Measurements from ENCODE around the gene TXNDC16. TPM values are rescaled to one million over a fixed set of nuclear protein-coding genes. Genes with fewer than 3 reads are reported as not detected.
A peak's percentile ranks its signal among the peaks of the same experiment; 100 is the strongest.
"Not testable (repeated sequence)": the region's sequence is repeated elsewhere in the genome, so short reads cannot be mapped to it uniquely, and the experiment has no call there.

TXNDC16 gene
- total RNA-seq, 2 donors from 2014 or later = 8.0 to 8.3 TPM

DNA sequence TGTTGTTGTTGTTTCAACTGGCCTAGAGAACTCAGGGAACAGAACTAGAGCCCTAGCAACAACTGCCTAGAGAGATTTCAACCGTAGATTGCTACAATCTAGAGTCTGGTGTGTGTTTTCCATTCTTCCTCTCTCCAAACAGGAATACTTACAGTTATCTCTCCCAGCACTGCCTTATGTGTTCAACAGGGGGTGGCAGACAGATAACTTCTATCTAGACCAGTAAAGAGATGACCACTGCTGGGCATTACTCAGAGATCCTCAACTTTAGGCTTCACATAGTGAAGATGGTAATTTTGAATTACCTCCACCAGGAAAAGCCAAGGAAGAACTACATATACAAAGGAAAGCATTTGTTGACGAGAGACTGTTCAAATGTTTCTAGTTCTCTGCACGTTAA lies 4.8 kb downstream of the TXNDC16 start:
- intact Hi-C loops (cut with DNase I, micrococcal nuclease) = no loop called here
- ATAC-seq = no peak
- DNase-seq = no peak

DNA sequence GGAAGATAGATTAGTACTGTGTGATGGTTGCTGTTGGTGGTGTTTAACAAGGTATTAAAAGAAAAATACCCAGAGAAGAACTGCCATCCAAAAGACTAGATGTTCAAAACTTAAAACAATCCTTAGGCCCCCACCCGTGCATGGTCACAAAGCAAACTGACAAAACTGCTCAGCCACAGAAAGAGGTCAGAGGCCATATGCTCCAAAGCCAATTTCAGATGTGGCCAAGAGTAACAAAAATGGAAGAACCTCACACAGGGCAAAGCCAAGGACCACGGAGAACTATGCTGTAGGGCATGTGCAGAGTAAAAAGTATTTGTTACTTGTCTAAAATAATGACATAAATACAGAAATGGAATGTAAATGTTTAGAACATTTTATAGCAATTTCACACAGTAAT lies 5.3 kb downstream of the TXNDC16 start:
- DNase-seq = no peak
- ATAC-seq = no peak
- intact Hi-C loops (cut with DNase I, micrococcal nuclease) = no loop called here

DNA sequence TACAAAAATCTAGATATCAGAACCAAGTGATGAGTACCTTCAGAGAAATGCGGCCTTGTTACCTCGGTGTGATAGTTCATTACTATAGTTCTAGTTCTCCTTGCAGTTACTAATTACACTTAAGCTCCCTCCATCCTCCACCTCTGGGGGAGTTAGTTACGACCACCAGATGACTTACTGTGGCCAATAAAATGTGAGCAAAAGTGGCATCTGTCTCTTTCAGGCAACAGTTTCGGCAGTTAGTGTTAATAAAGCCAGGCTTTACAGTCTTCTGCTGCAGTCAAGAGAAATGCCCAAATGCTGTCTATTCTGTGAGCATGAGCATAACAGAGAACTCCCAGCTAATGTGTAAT lies 6.0 kb downstream of the TXNDC16 start:
- intact Hi-C loops (cut with DNase I, micrococcal nuclease) = no loop called here
- no peak for DNase-seq
- ATAC-seq = no peak

DNA sequence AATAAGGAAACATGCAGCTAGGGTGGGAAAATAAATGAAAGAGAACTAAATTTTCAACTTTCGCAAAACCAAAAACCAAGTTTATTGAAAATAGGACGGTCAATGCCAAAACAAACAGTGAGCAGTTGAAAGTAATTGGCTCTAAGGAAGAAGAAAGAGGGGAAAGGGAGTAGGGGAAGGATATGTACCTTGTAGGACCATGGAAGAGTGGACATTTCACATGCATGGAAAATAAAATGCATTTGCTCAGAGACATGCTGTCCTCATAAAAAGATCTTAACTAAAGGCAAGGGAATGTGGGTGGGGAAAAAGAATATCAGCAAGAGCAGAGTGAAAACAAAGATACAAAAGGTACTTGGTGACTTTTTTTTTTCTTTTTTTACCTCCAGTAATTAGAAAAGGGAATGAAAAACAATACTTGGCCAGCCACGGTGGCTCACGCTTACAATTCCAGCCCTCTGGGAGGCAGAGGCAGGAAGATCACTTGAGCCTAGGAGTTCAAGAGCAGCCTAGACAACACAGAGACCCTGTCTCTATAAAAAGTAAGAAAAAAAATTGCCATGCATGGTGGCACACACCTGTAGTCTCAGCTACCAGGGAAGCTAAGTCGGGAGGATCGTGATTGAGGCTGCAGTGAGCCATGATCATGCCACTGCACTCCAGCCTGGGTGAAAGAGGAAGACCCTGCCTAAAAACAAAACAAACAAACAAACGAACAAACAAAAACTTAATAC lies 6.6 kb downstream of the TXNDC16 start:
- no peak for ATAC-seq
- DNase-seq = no peak
- intact Hi-C loops (cut with DNase I, micrococcal nuclease) = no loop called here

DNA sequence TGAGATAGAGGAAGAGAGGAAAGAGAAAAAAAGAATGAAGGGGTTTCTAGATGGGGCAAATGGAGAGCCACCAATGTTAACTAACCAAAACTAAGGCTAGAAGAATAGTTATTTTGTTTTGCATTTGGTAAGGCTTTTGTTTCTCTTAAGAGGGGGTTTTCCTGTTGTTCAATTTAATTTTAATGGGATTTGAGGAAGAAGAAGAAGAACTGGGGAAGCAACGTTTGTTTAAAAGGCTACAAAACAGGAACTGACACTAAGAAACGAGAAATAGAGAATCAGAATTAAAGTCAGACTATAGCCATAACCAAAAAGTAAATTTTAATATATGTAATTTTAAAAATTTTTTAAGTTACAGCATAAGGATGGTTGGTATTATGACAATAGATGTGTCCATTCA lies 13.7 kb downstream of the TXNDC16 start:
- ATAC-seq = no peak
- no peak for DNase-seq
- intact Hi-C loops (cut with DNase I, micrococcal nuclease) = no loop called here

DNA sequence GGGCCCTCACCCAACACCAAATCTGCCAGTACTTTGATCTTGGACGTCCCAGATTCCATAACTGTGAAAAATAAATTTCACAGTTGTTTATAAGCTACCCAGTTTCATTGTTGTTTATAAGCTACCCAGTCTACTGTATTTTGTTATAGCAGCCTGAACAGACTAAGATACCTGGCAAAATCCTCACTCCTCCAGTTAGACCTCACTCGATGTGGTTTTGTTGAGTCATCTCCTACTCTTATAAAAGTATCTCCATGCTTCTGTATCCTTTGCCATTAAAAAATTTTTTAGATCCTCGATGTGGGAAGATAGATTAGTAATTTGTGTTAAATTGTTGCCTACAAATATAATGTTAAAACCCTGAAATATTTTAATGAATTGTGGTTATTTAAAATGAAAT lies 16.0 kb downstream of the TXNDC16 start:
- no peak for DNase-seq
- intact Hi-C loops (cut with DNase I, micrococcal nuclease) = no loop called here
- ATAC-seq = no peak

DNA sequence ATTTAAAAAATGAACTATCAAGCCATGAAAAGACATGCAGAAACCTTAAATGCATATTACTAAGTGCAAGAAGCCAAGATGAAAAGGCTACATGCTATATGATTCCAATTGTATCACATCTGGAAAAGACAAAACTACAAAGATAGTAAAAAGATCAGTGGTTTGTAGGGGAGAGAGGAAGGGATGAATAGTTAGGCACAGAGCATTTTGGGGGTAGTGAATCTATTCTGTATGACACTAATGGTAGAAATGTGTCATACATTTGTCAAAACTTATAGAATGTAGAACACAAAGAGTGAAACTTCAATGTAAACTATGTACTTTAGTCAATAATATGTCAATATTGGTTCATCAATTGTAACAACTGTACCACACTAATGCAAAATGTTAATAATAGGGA lies 20.8 kb downstream of the TXNDC16 start:
- ATAC-seq (no peak), DNase-seq (no peak)
- intact Hi-C loops (cut with DNase I, micrococcal nuclease) = no loop called here

DNA sequence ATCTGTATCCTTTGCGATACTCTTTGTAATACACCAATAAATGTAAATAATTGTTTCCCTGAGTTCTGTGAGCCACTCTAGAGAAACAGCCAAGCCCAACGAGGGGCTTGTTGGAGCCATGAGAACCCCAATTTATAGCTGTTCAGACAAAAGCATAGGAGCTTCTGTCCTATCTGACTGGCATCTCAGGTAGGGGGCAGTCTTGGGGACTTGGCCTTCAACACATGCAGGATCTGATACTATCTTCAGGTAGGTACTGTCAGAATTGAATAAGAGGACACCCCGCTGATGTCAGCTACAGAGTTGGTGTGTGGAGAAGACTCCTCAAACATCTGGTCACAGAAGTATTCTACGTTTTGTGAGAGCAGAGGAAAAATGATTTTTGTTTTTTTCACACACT lies 25.3 kb downstream of the TXNDC16 start:
- DNase-seq = no peak
- ATAC-seq = no peak
- intact Hi-C loops (cut with DNase I, micrococcal nuclease) = no loop called here

DNA sequence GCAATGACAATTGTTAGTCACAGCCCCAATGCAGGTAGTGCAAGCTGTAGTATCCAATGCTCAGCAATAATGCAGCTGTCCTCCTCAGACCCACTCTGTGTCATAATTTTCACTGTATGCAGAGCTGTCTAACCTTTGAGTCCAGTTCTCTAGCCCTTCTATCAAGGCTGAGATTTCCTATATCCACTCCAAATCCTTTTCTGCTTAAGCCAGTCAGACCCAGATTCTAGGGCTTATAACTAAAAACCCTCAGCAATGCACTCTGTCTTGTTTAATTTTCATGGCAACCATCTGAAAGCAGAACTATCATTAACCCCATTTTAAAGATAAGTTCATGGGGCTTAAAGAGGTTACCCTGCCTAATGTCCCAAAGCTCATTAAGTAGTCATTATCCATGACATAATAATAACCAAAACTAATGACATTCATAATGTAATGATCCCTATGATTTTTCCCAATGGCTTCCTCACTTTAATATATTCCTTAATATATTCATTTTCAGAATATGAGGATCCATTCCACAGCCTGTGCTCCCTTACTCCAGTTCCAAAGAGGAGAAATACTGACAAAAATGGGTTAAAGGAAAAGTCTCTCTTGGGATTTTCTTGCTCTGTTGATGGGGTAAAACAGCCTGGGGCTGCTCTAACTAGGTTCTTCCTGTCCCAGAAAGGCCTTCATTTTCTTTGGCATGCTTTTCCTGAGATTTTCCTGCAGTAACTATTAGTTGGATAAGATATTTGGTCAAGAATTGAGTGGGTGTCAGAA lies 29.5 kb downstream of the TXNDC16 start:
- peak; percentile 50 for ATAC-seq
- DNase-seq = no peak
- intact Hi-C loops (cut with DNase I, micrococcal nuclease) = no loop called here

DNA sequence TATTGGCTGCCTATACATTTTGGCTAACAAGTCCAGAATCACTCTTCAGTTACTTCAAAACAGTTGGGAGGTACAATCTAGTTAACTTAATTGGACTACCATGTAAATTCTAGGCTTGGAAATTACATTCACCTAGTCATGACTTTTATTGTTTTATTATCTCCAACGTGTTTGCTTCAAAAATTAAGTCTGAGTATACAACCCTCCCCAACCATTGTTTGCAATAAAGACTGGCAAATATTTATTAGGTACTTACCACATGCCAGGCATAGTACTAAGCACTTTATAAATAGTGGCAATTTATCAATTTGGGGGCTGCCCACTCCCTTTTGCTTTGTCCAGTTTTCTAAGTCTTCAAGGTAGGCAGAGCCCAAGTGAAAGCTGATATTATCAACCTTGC lies 30.3 kb downstream of the TXNDC16 start:
- ATAC-seq (peak; percentile 77), DNase-seq (no peak)
- intact Hi-C loops (cut with DNase I, micrococcal nuclease) = no loop called here

DNA sequence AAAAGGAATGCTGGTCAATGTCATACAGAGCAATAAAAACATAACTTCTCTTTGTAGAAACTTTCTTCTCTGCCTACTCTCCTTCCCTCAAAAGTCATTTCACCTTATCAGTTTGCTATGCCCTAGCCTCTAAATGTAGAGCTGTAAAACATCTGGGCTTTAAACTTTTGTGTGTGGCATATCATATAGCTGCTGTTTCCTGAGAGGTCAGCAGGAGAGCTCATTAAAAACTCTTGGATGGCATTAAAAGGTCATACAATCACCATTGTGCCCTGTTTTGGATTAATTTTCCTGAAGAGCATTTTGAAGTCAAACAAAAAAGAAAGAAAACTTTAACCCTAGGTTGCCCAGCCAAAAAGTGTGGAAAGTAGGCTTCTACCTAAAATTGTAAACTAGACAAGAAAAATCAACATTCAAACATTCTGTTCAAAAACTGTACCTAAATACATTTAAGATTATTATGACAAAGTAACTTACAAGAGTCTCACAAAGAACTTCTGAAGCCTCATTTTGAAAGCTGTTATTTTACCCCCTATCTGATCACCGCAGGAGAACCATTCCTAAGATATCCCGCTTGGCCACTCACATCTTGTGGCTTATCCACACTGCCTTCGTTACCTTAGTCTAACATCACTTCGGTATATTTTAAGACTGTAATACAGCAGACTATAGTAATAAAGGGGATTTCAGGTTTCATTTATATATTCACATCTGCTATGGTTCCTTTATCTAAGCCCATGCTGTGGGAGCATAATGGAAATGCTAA lies 38.1 kb downstream of the TXNDC16 start:
- ATAC-seq (peak; percentile 73), DNase-seq (no peak)
- intact Hi-C loops (cut with DNase I, micrococcal nuclease) = no loop called here

DNA sequence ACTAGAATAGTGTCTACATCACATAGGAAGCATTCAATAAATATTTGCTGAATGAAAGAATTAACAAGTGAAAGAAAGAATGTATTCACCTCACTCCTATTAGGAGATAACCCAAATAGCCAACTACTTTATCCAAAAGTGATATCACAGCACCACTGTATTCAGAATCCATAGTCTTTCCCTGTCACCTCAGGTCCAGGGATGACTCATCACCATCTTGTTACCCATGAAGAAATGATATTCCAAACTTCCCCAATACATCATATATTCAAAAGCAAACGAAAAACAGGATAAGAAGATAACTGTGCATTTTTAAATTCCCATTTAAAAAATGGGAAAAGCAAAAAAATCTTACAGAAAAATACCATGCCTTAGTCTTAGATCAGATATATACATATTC lies 39.1 kb downstream of the TXNDC16 start:
- intact Hi-C loops (cut with DNase I, micrococcal nuclease) = no loop called here
- DNase-seq = no peak
- no peak for ATAC-seq

DNA sequence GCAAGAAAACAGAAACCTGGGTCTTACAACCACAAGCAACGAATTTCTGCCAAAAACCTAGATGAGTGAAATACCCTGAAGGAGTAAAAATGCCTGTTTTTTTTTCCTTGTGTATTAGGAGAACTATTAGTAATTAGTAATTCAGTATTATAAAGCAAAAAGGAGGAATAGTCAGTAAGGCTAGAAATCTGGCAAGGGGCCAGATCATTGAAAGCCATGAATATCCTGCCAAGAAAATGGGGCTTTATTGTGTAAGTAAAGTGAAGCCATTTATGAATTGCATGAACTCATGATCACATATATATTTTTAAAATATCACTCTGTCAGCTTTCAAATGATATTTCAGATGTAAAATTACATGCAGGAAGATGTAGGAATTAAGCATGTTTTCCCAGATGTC lies 57.9 kb downstream of the TXNDC16 start:
- DNase-seq (no peak), ATAC-seq (no peak)
- intact Hi-C loops (cut with DNase I, micrococcal nuclease) = no loop called here

DNA sequence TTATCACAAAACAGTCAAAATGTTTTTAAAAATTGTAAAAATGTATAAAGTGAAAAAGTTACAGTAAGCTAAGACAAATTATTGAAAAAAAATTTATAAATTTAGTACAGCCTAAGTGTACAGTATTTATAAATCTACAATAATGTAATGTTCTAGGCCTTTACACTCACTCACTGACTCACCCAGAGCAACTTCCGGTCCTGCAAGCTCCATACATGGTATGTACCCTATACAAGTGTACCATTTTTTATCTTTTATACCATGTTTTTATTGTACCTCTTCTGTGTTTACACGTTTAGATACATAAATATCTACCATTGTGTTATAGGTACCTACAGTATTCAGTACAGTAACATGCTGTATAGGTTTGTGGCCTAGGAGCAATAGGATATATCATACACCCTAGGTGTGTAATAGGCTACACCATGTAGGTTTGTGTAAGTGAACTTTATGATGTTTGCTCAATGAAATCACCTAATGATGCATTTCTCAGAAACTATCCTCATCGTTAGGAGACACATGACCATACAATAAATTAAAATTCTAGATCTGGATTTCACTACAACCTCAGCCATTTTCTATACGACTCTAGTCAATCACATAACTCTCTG lies 66.8 kb downstream of the TXNDC16 start:
- ATAC-seq = peak; percentile 70
- DNase-seq = no peak
- intact Hi-C loops (cut with DNase I, micrococcal nuclease) = no loop called here

DNA sequence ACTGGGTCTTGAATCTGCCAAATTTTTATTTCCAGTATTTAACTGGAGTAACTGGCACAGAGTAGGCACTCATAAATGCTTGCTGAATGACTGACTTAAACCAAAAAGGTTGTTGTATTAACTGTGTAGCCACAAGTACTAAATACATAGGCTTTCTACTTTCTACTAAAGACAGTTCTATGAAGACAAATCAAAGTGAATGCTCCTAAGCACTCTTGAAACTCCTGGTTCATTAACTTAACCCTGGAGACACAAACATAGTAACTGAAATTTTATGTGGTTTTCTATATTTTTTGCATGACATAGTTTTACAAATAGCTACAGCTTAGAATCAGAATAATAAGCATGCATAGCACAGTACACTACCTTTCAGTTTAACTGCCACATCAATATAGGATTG lies 70.4 kb downstream of the TXNDC16 start:
- intact Hi-C loops (cut with DNase I, micrococcal nuclease) = no loop called here
- DNase-seq = no peak
- ATAC-seq = no peak

DNA sequence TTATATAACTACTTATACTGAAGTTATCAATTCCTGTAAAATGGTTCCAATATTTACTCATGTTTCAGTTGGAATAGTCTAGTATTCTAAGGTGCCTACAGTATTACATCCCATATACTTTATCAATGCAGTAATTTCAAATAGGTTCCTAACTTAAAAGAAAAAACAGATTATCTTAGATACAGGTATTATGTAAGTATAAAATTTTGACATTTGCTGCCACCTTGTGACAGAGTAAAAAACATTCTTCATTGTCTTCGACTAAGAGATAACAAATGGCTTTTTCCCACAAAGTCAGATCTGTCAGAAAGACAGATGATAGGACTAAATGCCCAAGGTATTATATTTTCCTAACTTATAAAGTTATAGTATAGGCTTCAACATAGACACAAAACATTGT lies 78.7 kb downstream of the TXNDC16 start:
- ATAC-seq = peak; percentile 75
- intact Hi-C loops (cut with DNase I, micrococcal nuclease) = loop anchor here in 1 of 2 donors (5.0 kb wide), 1 partner anchor 171 kb away; no protein-coding TSS in a partner anchor
- no peak for DNase-seq

DNA sequence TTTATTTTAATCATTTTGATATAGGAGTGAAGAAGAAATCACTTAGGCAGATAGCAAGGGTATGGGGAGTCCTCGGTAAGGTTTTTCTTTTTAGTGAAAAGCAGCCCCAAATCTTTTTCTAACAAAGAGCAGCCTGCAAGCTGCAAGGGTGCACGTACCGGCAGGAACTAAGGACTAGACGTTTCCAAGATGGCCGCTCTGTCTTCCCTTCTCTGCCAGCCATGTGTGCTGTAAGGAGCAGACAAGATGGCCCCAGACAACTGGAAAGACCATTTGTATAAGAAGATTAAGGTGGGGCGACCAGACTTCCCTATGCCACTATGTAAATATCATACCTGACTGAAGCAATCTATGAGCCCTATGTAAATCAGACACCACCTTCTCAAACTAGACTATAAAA lies 79.6 kb downstream of the TXNDC16 start:
- DNase-seq = no peak
- ATAC-seq = peak; percentile 74
- intact Hi-C loops (cut with DNase I, micrococcal nuclease) = loop anchor here in 1 of 2 donors (5.0 kb wide), 1 partner anchor 170 kb away; no protein-coding TSS in a partner anchor

DNA sequence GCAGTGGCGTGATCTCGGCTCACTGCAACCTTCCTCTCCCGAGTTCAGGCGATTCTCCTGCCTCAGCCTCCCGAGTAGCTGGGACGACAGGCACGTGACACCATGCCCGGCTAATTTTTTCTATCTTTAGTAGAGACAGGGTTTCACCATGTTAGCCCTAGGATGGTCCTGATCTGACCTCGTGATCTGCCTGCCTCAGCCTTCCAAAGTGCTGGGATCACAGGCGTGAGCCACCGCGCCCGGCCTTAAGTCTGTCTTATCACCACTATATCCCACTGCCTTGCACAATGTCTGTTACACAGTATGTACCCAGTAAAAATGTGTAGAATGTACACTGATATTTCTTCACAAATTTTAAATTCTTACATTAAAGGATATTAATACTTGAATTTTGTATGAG lies 80.1 kb downstream of the TXNDC16 start:
- not testable (repeated sequence) for DNase-seq, ATAC-seq
- intact Hi-C loops (cut with DNase I, micrococcal nuclease) = loop anchor here in 1 of 2 donors (5.0 kb wide), 1 partner anchor 170 kb away; no protein-coding TSS in a partner anchor

DNA sequence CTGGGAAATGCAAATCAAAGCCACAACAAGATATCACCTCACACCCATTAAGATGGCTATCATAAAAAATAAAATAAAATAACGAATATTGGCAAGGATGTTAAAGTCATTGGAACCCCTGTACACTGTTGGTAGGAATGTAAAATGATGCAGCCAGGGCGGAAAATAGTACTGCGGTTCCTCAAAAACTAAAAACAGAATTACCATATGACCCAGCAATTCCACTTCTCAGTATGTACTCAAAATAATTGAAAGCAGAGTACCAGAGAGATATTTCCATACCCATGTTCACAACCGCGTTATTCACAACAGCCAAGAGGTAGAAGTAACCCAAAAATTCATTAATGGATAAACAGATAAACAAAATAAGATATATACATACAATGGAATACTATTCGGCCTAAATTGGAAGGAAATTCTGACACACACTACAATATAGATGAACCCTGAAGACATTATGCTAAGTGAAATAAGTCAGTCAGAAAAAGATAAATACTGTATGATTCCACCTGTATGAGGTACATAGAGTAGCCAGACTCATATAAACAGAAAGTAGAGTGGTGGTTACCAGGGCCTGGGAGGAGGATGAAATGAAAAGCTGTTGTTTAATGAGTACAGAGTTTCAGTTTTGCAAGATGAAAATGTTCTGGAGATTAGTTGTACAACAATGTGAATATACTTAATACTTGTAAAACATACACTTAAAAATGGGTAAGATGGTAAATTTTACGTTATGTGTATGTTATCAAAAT lies 84.6 kb downstream of the TXNDC16 start:
- DNase-seq (no peak), ATAC-seq (no peak)
- intact Hi-C loops (cut with DNase I, micrococcal nuclease) = no loop called here

All from left colon (tissue), 2 donors.